Neural progenitor cell (in vitro differentiated cells): ENCODE data around the gene ADGRF1.

Experiments
- CTCF ChIP-seq: fragments of 200-600 bp; sonication (generic); IDR thresholded peaks from 2 replicates; pipeline ENCODE4 v1.5.1; 2017; ENCODE audit warnings: antibody characterized with exemption, mild to moderate bottlenecking
- EZH2 ChIP-seq: fragments of 200-600 bp; sonication (generic); IDR thresholded peaks from 2 replicates; pipeline ENCODE4 v1.6.1; 2017; ENCODE audit warnings: antibody characterized with exemption, mild to moderate bottlenecking, moderate library complexity

GRCh38 chr6:47007657-47008396 is 34.3 kb downstream of the ADGRF1 start:
- TF ChIP-seq EZH2: no peak
- TF ChIP-seq CTCF: no peak
